SK-N-SH (cell line): ENCODE data around the gene ERBB2. TPM values are rescaled to one million over a fixed set of nuclear protein-coding genes. Genes with fewer than 3 reads are reported as not detected.

Source experiments
- CTCF ChIA-PET: fragments of 300-600, 350-600 bp; formaldehyde crosslinking; extraction: SDS; loops from one replicate; lab custom pipeline; 2021; lab: Yijun Ruan, JAX
- POLR2A ChIA-PET: fragments of 350-600 bp; sonication (Branson Sonifier 250); formaldehyde crosslinking; extraction: SDS; loops from one replicate; lab custom pipeline; 2020; ENCODE audit warnings: antibody characterized with exemption, inconsistent platforms; lab: Yijun Ruan, JAX
- DNase-seq: peaks from one replicate; pipeline ENCODE4 v3.0.0; 2012
- H2AFZ ChIP-seq: fragments of 200-600 bp; sonication (generic); 2 replicates; pipeline ENCODE4 v1.8.1; 2016; ENCODE audit warnings: antibody characterized with exemption, mild to moderate bottlenecking, low read depth
- H3F3A ChIP-seq: fragments of 200-600 bp; sonication (generic); replicated peaks from 2 replicates; pipeline ENCODE3; 2016; ENCODE audit warnings: antibody characterized with exemption, mild to moderate bottlenecking; ENCODE audit not compliant: insufficient read depth
- H3K27ac ChIP-seq, 2 experiments: fragments of 200-500 bp in 1 of 2; fragments of 200-600 bp in 1 of 2; sonication (Bioruptor generic) in 1 of 2; sonication (generic), shearing (Covaris generic) in 1 of 2; 2 replicates each; pipeline versions ENCODE4 v1.5.1 to v1.6.1; 2014 to 2016; ENCODE audit warnings: low read depth in 2 of 2, inconsistent platforms in 1 of 2, low read length in 1 of 2, mild to moderate bottlenecking in 1 of 2, mixed read lengths in 1 of 2
- H3K27me3 ChIP-seq: fragments of 200-600 bp; sonication (generic), shearing (Covaris generic); 2 replicates; pipeline ENCODE4 v1.6.1; 2016; ENCODE audit warnings: mixed run types; ENCODE audit not compliant: insufficient read depth
- H3K36me3 ChIP-seq, 2 experiments: fragments of 200-500 bp in 1 of 2; fragments of 200-600 bp in 1 of 2; sonication (Bioruptor generic) in 1 of 2; sonication (generic) in 1 of 2; replicated peaks in 1 of 2; 2 replicates each; pipeline versions ENCODE3 to v1.5.1; 2014 to 2016; ENCODE audit warnings: low read length in 1 of 2, mild to moderate bottlenecking in 1 of 2; ENCODE audit not compliant: insufficient read depth in 2 of 2, control insufficient read depth in 1 of 2
- H3K4me1 ChIP-seq, 2 experiments: fragments of 200-500 bp in 1 of 2; fragments of 200-600 bp in 1 of 2; sonication (Bioruptor generic) in 1 of 2; sonication (generic), shearing (Covaris generic) in 1 of 2; 2 replicates each; pipeline versions ENCODE4 v1.5.1 to v1.6.1; 2014 to 2016; ENCODE audit warnings: low read depth in 1 of 2, low read length in 1 of 2, mixed run types in 1 of 2; ENCODE audit not compliant: insufficient read depth in 2 of 2, control insufficient read depth in 1 of 2
- H3K4me2 ChIP-seq: fragments of 200-600 bp; sonication (generic), shearing (Covaris generic); 2 replicates; pipeline ENCODE4 v1.6.1; 2017; ENCODE audit warnings: mixed run types
- H3K4me3 ChIP-seq, 2 experiments: fragments of 200-500 bp in 1 of 2; fragments of 200-600 bp in 1 of 2; sonication (Bioruptor generic) in 1 of 2; sonication (generic), shearing (Covaris generic) in 1 of 2; 2 replicates each; pipeline versions ENCODE4 v1.5.1 to v1.8.1; 2014 to 2016; ENCODE audit warnings: low read depth in 2 of 2, inconsistent platforms in 1 of 2, low read length in 1 of 2, mild to moderate bottlenecking in 1 of 2, mixed read lengths in 1 of 2, moderate library complexity in 1 of 2
- H3K79me2 ChIP-seq: fragments of 200-600 bp; sonication (generic); 2 replicates; pipeline ENCODE4 v1.8.1; 2017; ENCODE audit warnings: mild to moderate bottlenecking; ENCODE audit not compliant: insufficient read depth
- H3K9ac ChIP-seq: fragments of 200-600 bp; sonication (generic); 2 replicates; pipeline ENCODE4 v1.6.1; 2017; ENCODE audit warnings: mixed run types
- H3K9me2 ChIP-seq: fragments of 200-600 bp; sonication (generic); 2 replicates; pipeline ENCODE4 v1.6.1; 2017; ENCODE audit warnings: mixed run types
- H3K9me3 ChIP-seq: fragments of 200-600 bp; sonication (generic); 2 replicates; pipeline ENCODE4 v1.6.1; 2017; ENCODE audit warnings: mixed run types, mild to moderate bottlenecking, moderate library complexity
- H4K20me1 ChIP-seq: fragments of 200-600 bp; sonication (generic); 2 replicates; pipeline ENCODE4 v1.6.1; 2017; ENCODE audit warnings: mild to moderate bottlenecking, mixed run types; ENCODE audit not compliant: insufficient read depth
- CHD2 ChIP-seq: fragments of 150-350 bp; IDR thresholded peaks from 2 replicates; pipeline ENCODE4 v1.6.1; 2018; ENCODE audit warnings: low read length; ENCODE audit not compliant: partially characterized antibody
- CTCF ChIP-seq: fragments of 200-600 bp; sonication (generic); IDR thresholded peaks from 2 replicates; pipeline ENCODE4 v1.6.1; 2017; ENCODE audit warnings: antibody characterized with exemption, mild to moderate bottlenecking, moderate library complexity
- ELF1 ChIP-seq: IDR thresholded peaks from 2 replicates; pipeline ENCODE4 v1.4.0; 2012
- EZH2phosphoT487 ChIP-seq: fragments of 200-600 bp; sonication (generic); IDR thresholded peaks from 2 replicates; pipeline ENCODE4 v1.6.1; 2017; ENCODE audit warnings: low read depth, mixed run types, mild to moderate bottlenecking, antibody characterized with exemption, moderate library complexity, borderline replicate concordance
- FOXM1 ChIP-seq: IDR thresholded peaks from 2 replicates; pipeline ENCODE4 v1.4.0; 2012; ENCODE audit warnings: low read depth, mild to moderate bottlenecking
- GATA2 ChIP-seq: sonication (generic); formaldehyde crosslinking; IDR thresholded peaks from 2 replicates; pipeline ENCODE4 v1.5.0; 2020; ENCODE audit warnings: mild to moderate bottlenecking, missing genetic modification reagents
- MEF2A ChIP-seq: IDR thresholded peaks from 2 replicates; pipeline ENCODE4 v1.4.0; 2012; ENCODE audit warnings: low read depth, borderline replicate concordance
- PBX3 ChIP-seq: IDR thresholded peaks from 2 replicates; pipeline ENCODE4; 2012
- RAD21 ChIP-seq: IDR thresholded peaks from 2 replicates; pipeline ENCODE4 v1.6.1; 2012; ENCODE audit warnings: mild to moderate bottlenecking, low read length
- REST ChIP-seq: IDR thresholded peaks from 2 replicates; pipeline ENCODE4 v1.6.1; 2012; ENCODE audit warnings: mild to moderate bottlenecking, low read depth, low read length, moderate library complexity
- RFX5 ChIP-seq: IDR thresholded peaks from 2 replicates; pipeline ENCODE4 v1.6.1; 2012; ENCODE audit warnings: mild to moderate bottlenecking, improper control_type of control experiment, low read length
- TCF12 ChIP-seq: IDR thresholded peaks from 2 replicates; pipeline ENCODE4 v1.4.0; 2012
- TEAD4 ChIP-seq: IDR thresholded peaks from 2 replicates; pipeline ENCODE4 v1.4.0; 2012; ENCODE audit warnings: mild to moderate bottlenecking, borderline replicate concordance; ENCODE audit not compliant: insufficient read depth
- ZBTB33 ChIP-seq: IDR thresholded peaks from 2 replicates; pipeline ENCODE4 v1.4.0; 2012; ENCODE audit warnings: low read depth, borderline replicate concordance
- WGBS: methylation state at CpG from one replicate; pipeline ENCODE4 v1.1.6; 2017; ENCODE audit warnings: low lambda C conversion rate; 5-methylcytosine and 5-hydroxymethylcytosine counted together
- polyA plus RNA-seq, 3 experiments: library from polyadenylated mRNA; depleted of rRNA; stranded (reverse); fragments of >200 nt; gene quantifications; 2 replicates each; pipeline ENCODE4 v1.2.3, GENCODE V29; 2012

ERBB2 gene
- polyA plus RNA-seq, 1 of the 3 experiments (the other 2 are of a cell fraction): 1.9 TPM

GRCh38 chr17:39688475-39688835 is 11.4 kb upstream of the ERBB2 start:
- Histone ChIP-seq H3K27me3 (no peaks in the 10 kb centered on the region), H3K4me1 (peaks cover 0 to 13% of the 10 kb centered on the region in 2 experiments; a peak in 2 of 4 replicates), H3K9me2 (no peaks in the 10 kb centered on the region), H3K9ac (peak overlapping the region; percentile 49; the same call in 1 of the 2 replicates), H3K4me2 (peak overlapping the region; percentile 86), H3K4me3 (peak overlapping the region; percentile 61 to 78), H3K27ac (peak overlapping the region; percentile 84 to 98), H3K79me2 (no peaks in the 10 kb centered on the region), H3K9me3 (no peaks in the 10 kb centered on the region), H4K20me1 (no peaks in the 10 kb centered on the region), H3F3A (peaks cover 15% of the 10 kb centered on the region), H2AFZ (peak overlapping the region; percentile 99), H3K36me3 (no peaks in the 10 kb centered on the region)
- no peak for DNase-seq
- POLR2A ChIA-PET: interaction anchor here (0.9 to 1.5 kb wide), 5 partner anchors 9 to 20 kb away, joined by 3 to 7 read pairs (median 4); partner anchors contain the start of gene PNMT
- CTCF ChIA-PET: interaction anchor here (0.8 to 2.2 kb wide), 9 partner anchors 8 to 66 kb away, joined by 3 to 10 read pairs (median 5); no protein-coding TSS in a partner anchor
- WGBS: 74% methylated on average over 6 of the region's 6 CpGs
- no peak for TF ChIP-seq GATA2 (CRISPR knock-in tag)
- TF ChIP-seq PBX3: no peak
- no peak for TF ChIP-seq RFX5
- TF ChIP-seq TCF12: no peak
- TF ChIP-seq REST: no peak

GRCh38 chr17:39688945-39689344 is 10.9 kb upstream of the ERBB2 start:
- ChIA-PET CTCF (interaction anchor here (0.8 to 2.2 kb wide), 3 partner anchors 8 to 65 kb away, joined by 3 to 10 read pairs (median 4); no protein-coding TSS in a partner anchor), POLR2A (no interaction called here)
- peak overlapping the region; percentile 61 to 78; a peak in 1 of 4 replicates for H3K4me3 ChIP-seq
- peaks cover 0 to 13% of the 10 kb centered on the region in 2 experiments; a peak in 2 of 4 replicates for H3K4me1 ChIP-seq
- no peaks in the 10 kb centered on the region for H3K36me3 ChIP-seq
- H3K4me2 ChIP-seq: peak overlapping the region; percentile 86
- H3K27me3 ChIP-seq: no peaks in the 10 kb centered on the region
- peak overlapping the region; percentile 99; the same call in 1 of the 2 replicates for H2AFZ ChIP-seq
- 78% methylated on average over 3 of the region's 3 CpGs for WGBS
- H3K9ac ChIP-seq: no peak overlapping the region
- no peak for DNase-seq
- no peaks in the 10 kb centered on the region for H3K9me3 ChIP-seq
- no peak for TF ChIP-seq REST
- TF ChIP-seq FOXM1: no peak
- TF ChIP-seq RAD21: no peak
- no peak for TF ChIP-seq MEF2A
- TF ChIP-seq TEAD4: no peak
- TF ChIP-seq ZBTB33: no peak
- TF ChIP-seq CHD2: no peak
- TF ChIP-seq CTCF: no peak
- no peak for TF ChIP-seq TCF12
- TF ChIP-seq EZH2phosphoT487: no peak
- no peak for TF ChIP-seq ELF1
- H3K9me2 ChIP-seq: no peaks in the 10 kb centered on the region
- H3K27ac ChIP-seq: no peak overlapping the region
- H3K79me2 ChIP-seq: no peaks in the 10 kb centered on the region
- H3F3A ChIP-seq: peaks cover 15% of the 10 kb centered on the region
- H4K20me1 ChIP-seq: no peaks in the 10 kb centered on the region
